Small intestine (tissue), 7 donors: ENCODE data around the gene PCDH15. TPM values are rescaled to one million over a fixed set of nuclear protein-coding genes. Genes with fewer than 3 reads are reported as not detected.

ENCODE experiments used
- DNase-seq, 2 donors: peaks; one replicate each; pipeline versions ENCODE4 v3.0.0 to v3.0.0-alpha.2; 2013
- FAIRE-seq: peaks from 2 replicates; lab custom pipeline; 2012; peaks lifted over from hg19 to GRCh38; lab: Jason Lieb, UNC
- H3K27ac ChIP-seq, 3 donors: one replicate each; pipeline ENCODE4 v1.5.1; 2013; ENCODE audit warnings: low read length in 2 of 3, mild to moderate bottlenecking in 2 of 3, control low read depth in 1 of 3, inconsistent platforms in 1 of 3, low read depth in 1 of 3, moderate library complexity in 1 of 3
- H3K27me3 ChIP-seq, 3 donors: one replicate each; pipeline ENCODE4 v1.6.1; 2013; ENCODE audit warnings: low read length in 3 of 3, inconsistent platforms in 1 of 3; ENCODE audit not compliant: control insufficient read depth in 3 of 3, insufficient read depth in 3 of 3
- H3K36me3 ChIP-seq, 3 donors: one replicate each; pipeline ENCODE4 v1.6.1; 2013; ENCODE audit warnings: low read length in 3 of 3, inconsistent platforms in 1 of 3, low read depth in 1 of 3, mild to moderate bottlenecking in 1 of 3, moderate library complexity in 1 of 3; ENCODE audit not compliant: control insufficient read depth in 3 of 3, insufficient read depth in 2 of 3
- H3K4me1 ChIP-seq, 3 donors: one replicate each; pipeline ENCODE4 v1.6.1; 2013; ENCODE audit warnings: low read length in 2 of 3, inconsistent platforms in 1 of 3, low read depth in 1 of 3, mild to moderate bottlenecking in 1 of 3, moderate library complexity in 1 of 3; ENCODE audit not compliant: control insufficient read depth in 3 of 3, insufficient read depth in 2 of 3
- H3K4me3 ChIP-seq, 3 donors: one replicate each; pipeline ENCODE4 v1.5.1; 2013; ENCODE audit warnings: low read length in 3 of 3, control low read depth in 1 of 3, inconsistent platforms in 1 of 3, low read depth in 1 of 3, mild to moderate bottlenecking in 1 of 3, moderate library complexity in 1 of 3
- H3K9me3 ChIP-seq, 2 donors: one replicate each; pipeline ENCODE4 v1.6.1; 2013; ENCODE audit warnings: low read depth in 1 of 2, low read length in 1 of 2; ENCODE audit not compliant: control insufficient read depth in 2 of 2, insufficient read depth in 1 of 2
- WGBS, 3 donors: extraction: QIAGEN DNeasy Blood & Tissue Kit; methylation state at CpG; one replicate each; pipeline ENCODE4 v1.1.7; 2013; 5-methylcytosine and 5-hydroxymethylcytosine counted together
- polyA plus RNA-seq, 4 donors: library from polyadenylated mRNA; stranded (reverse) in 3 of 4; unstranded in 1 of 4; fragments of 200-250 nt in 3 of 4; fragments of 120-200 nt in 1 of 4; gene quantifications; one replicate each; pipeline versions ENCODE4 v1.2.1 to v1.2.3, GENCODE V29; 2013
- donor health status: healthy with polysubstance abuse.
- donor health status: control.
- donor health status: control.
- donor health status: Bipolar disorder and iron deficiency.
- donor health status: healthy.

PCDH15 gene
- polyA plus RNA-seq, 4 donors: 0.12 to 0.21 TPM; not detected in 2

GRCh38 chr10:54470324-54470631 is 330.8 kb downstream of the PCDH15 start:
- H3K4me3 ChIP-seq: no peak overlapping the region
- H3K9me3 ChIP-seq: no peaks in the 10 kb centered on the region
- 38 to 63% (median 43%) methylated on average over 1 of the region's 1 CpG for WGBS, 3 donors
- no peaks in the 10 kb centered on the region for H3K27me3 ChIP-seq
- no peak for FAIRE-seq
- DNase-seq: peak in 1 of 2 donors; percentile 0
- H3K36me3 ChIP-seq: no peaks in the 10 kb centered on the region
- H3K4me1 ChIP-seq: no peaks in the 10 kb centered on the region
- no peak overlapping the region for H3K27ac ChIP-seq

GRCh38 chr10:54469587-54470323 is 331.3 kb downstream of the PCDH15 start:
- Histone ChIP-seq H3K9me3 (no peaks in the 10 kb centered on the region), H3K36me3 (no peaks in the 10 kb centered on the region), H3K27me3 (no peaks in the 10 kb centered on the region), H3K4me1 (no peaks in the 10 kb centered on the region), H3K4me3 (no peak overlapping the region), H3K27ac (no peak overlapping the region)
- peak; percentile 4 to 8 for DNase-seq
- FAIRE-seq: no peak
- 40 to 65% (median 55%) methylated on average over 8 of the region's 8 CpGs for WGBS, 3 donors

GRCh38 chr10:54454271-54454670 is 346.8 kb downstream of the PCDH15 start:
- DNase-seq (no peak), FAIRE-seq (no peak)
- H3K27ac ChIP-seq: no peak overlapping the region
- WGBS, 3 donors: 80 to 87% (median 80%) methylated on average over 1 of the region's 1 CpG
- no peaks in the 10 kb centered on the region for H3K9me3 ChIP-seq
- H3K36me3 ChIP-seq: no peaks in the 10 kb centered on the region
- no peak overlapping the region for H3K4me3 ChIP-seq
- H3K4me1 ChIP-seq: no peaks in the 10 kb centered on the region
- H3K27me3 ChIP-seq: no peaks in the 10 kb centered on the region

GRCh38 chr10:54449056-54449455 is 352.0 kb downstream of the PCDH15 start:
- no peaks in the 10 kb centered on the region for H3K36me3 ChIP-seq
- WGBS, 3 donors: 78 to 90% (median 89%) methylated on average over 1 of the region's 1 CpG
- H3K27me3 ChIP-seq: no peaks in the 10 kb centered on the region
- H3K9me3 ChIP-seq: no peaks in the 10 kb centered on the region
- H3K4me1 ChIP-seq: no peaks in the 10 kb centered on the region
- DNase-seq: no peak
- FAIRE-seq: no peak
- no peak overlapping the region for H3K4me3 ChIP-seq
- H3K27ac ChIP-seq: no peak overlapping the region

- 57 to 89% (median 61%) methylated on average over 4 of the region's 4 CpGs for WGBS, 3 donors
- Histone ChIP-seq H3K9me3 (no peaks in the 10 kb centered on the region), H3K27me3 (no peaks in the 10 kb centered on the region), H3K27ac (no peak overlapping the region), H3K4me3 (no peak overlapping the region), H3K4me1 (no peaks in the 10 kb centered on the region), H3K36me3 (no peaks in the 10 kb centered on the region)
- DNase-seq (no peak), FAIRE-seq (no peak)
Measured at GRCh38 chr10:54444170-54444569, 356.9 kb downstream of the PCDH15 start.

GRCh38 chr10:54441275-54441674 is 359.8 kb downstream of the PCDH15 start:
- FAIRE-seq: no peak
- 35 to 73% (median 44%) methylated on average over 2 of the region's 2 CpGs for WGBS, 3 donors
- no peak overlapping the region for H3K4me3 ChIP-seq
- H3K4me1 ChIP-seq: no peaks in the 10 kb centered on the region
- H3K27ac ChIP-seq: no peak overlapping the region
- DNase-seq: no peak
- no peaks in the 10 kb centered on the region for H3K36me3 ChIP-seq
- H3K9me3 ChIP-seq: no peaks in the 10 kb centered on the region
- H3K27me3 ChIP-seq: no peaks in the 10 kb centered on the region

GRCh38 chr10:54434782-54435181 is 366.2 kb downstream of the PCDH15 start:
- FAIRE-seq (no peak), DNase-seq (no peak)
- no peak overlapping the region for H3K27ac ChIP-seq
- H3K36me3 ChIP-seq: no peaks in the 10 kb centered on the region
- H3K27me3 ChIP-seq: no peaks in the 10 kb centered on the region
- H3K4me3 ChIP-seq: no peak overlapping the region
- no peaks in the 10 kb centered on the region for H3K9me3 ChIP-seq
- H3K4me1 ChIP-seq: no peaks in the 10 kb centered on the region

GRCh38 chr10:54415483-54415882 is 385.5 kb downstream of the PCDH15 start:
- FAIRE-seq (no peak), DNase-seq (no peak)
- H3K36me3 ChIP-seq: no peaks in the 10 kb centered on the region
- H3K4me3 ChIP-seq: no peak overlapping the region
- H3K27ac ChIP-seq: no peak overlapping the region
- WGBS, 3 donors: 90 to 94% (median 93%) methylated on average over 1 of the region's 1 CpG
- H3K9me3 ChIP-seq: no peaks in the 10 kb centered on the region
- no peaks in the 10 kb centered on the region for H3K27me3 ChIP-seq
- no peaks in the 10 kb centered on the region for H3K4me1 ChIP-seq

GRCh38 chr10:54402576-54402975 is 398.5 kb downstream of the PCDH15 start:
- no peak overlapping the region for H3K4me3 ChIP-seq
- no peaks in the 10 kb centered on the region for H3K4me1 ChIP-seq
- 29 to 67% (median 34%) methylated on average over 1 of the region's 1 CpG for WGBS, 3 donors
- no peak for FAIRE-seq
- H3K27me3 ChIP-seq: no peaks in the 10 kb centered on the region
- H3K27ac ChIP-seq: no peak overlapping the region
- no peaks in the 10 kb centered on the region for H3K9me3 ChIP-seq
- H3K36me3 ChIP-seq: no peaks in the 10 kb centered on the region
- peak; percentile 23 to 32 for DNase-seq
